ENCODE measurements around the gene TLR8. TPM values are rescaled to one million over a fixed set of nuclear protein-coding genes. Genes with fewer than 3 reads are reported as not detected.

TLR8 gene
- total RNA-seq, 1 donor from 2014 or later = not detected

DNA sequence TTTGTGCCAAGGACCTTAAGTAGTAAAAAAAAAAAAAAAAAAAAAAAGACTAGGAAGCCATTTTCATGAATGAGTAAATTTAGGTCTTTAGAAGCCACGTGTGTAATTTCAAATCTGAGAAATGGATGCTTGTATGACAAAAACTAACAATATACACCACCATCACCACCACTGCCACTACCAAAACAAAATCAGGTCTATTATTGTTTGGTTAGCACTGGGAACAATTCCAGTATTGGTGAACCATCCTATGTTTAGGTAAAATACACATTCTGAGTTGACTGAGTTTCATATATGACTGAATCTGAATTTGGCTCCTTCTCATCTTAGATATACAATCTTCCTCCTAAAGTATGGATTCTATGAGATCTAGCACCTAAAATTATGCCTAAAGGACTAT lies 59.7 kb downstream of the TLR8 start:
- no peak for DNase-seq (ENCODE audit: low read depth)

DNA sequence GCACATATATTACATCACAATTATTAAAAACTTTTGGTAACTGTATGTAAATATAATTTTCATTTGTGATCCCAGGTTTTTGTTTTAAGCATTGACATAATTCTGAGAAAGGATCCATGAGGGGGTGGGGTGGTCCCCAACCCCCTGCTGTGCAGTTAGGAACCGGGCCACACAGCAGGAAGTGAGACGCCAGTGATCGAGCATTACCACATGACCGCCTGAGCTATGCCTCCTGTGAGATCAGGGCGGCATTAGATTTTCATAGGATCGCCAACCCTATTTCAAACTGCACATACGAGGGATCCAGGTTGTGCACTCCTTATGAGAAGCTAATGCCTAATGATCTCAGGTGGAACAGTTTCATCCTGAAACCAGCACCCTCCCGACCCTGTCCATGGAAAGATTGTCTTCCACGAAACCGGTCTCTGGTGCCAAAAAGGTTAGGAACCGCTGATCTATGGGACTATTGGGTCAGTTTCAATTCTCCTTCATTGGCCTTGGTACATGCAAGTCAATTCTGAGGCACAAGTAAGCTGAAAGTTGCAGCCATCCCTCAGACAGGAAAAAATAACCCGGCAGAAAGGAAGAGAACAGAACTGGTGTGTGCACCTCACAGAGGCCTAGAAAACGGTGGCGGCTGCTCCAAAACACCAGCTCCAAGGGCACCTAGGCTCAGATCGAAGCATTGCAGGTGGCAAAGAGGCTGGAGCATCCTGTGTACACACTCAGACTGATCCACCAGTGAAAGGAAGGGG lies 61.5 kb downstream of the TLR8 start:
- DNase-seq (ENCODE audit: low read depth) = no peak

DNA sequence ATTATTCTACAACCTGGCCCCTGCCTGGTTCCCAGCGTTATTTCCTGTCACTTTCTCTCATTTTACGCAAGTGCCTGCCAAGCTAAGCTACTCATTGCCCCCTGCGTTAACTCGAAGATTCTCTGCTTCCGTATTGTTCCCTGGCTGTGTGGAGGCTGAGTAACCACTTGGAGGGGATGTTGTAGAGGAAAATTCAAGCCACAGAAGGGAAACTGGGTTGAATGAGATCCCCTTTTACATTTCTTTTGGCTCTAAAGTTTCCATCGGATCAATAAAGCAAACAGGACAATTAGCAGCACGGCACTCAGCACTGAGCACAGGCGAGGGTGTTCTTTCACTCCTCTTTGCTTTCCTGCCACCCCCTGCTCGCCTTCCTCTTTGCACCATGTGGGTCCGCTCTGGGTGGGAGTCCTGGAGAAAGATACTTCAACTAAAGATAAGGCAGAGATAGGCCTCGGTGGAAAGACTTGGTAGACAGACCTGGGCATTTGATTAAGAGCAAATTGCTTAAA lies 64.3 kb downstream of the TLR8 start:
- DNase-seq (ENCODE audit: low read depth) = peak; percentile 49

DNA sequence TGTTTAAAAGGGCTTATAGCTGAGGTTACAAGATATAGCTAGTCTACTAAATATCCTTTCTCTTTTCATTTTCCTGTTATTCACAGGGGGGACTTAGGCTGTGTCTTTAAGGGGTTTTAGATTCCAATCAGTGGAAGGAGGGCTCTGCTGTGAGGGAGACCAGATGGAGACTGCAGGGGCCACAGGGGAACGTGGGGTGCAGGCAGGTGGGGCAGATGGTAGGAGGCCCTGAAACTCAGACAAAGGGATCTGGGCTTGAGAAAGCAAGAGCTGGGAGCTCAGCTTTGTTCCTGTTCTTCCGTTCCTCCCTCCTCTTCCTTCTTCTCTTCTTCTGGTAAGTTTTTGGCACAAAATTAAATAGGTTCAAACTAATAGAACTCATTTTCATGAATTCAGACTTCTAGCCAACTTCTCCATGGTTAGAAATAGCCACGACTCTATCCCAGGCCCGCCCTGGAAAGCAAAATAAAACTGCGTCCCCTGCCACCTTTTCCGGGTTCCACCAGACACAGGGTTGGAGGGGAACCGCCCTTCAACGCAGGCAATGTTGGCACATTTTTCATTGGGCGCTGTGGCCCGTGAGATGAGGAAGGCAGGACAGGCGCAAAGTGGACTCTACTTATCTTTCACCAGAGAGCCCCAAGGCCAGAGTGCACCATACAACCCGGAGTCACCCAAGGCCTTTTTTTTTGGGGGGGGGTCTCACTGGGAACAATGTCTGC lies 65.0 kb downstream of the TLR8 start:
- DNase-seq (ENCODE audit: low read depth) = no peak

DNA sequence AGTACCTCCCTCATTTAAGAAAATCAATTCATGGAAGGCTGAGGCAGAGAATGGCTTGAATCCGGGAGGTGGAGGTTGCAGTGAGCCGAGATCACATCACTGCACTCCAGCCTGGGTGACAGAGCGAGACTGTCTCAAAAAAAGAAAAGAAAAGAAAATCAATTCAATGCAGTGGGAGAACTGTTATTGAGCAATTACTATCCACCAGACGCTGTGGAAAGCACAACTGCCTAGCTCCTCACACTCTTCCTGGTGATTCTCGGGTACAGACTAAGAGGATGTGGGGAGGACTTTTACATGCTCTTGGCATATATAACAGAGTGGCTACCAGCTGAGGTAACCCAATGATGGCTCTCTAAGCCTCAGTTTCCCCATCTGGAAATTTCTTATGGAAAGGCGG lies 65.8 kb downstream of the TLR8 start:
- DNase-seq (ENCODE audit: low read depth) = no peak

Other genes starting within 250 kb of the TLR8 start
- gene PRPS2, start 115.2 kb upstream of the TLR8 start, total RNA-seq = 36.7 and 62.7 TPM in 2 replicates
- not detected in 2 replicates for gene TLR7, start 39.5 kb upstream of the TLR8 start, total RNA-seq
- gene TMSB4X, start 68.5 kb downstream of the TLR8 start, total RNA-seq = 2,616 and 8,785 TPM in 2 replicates
- gene FAM9C, start 138.0 kb downstream of the TLR8 start, total RNA-seq = not detected in 2 replicates